ENCODE data around the gene SLCO4A1. TPM values are rescaled to one million over a fixed set of nuclear protein-coding genes. Genes with fewer than 3 reads are reported as not detected.

Gene SLCO4A1
- total RNA-seq, 1 donor from 2014 or later, result 59.2 TPM

DNA sequence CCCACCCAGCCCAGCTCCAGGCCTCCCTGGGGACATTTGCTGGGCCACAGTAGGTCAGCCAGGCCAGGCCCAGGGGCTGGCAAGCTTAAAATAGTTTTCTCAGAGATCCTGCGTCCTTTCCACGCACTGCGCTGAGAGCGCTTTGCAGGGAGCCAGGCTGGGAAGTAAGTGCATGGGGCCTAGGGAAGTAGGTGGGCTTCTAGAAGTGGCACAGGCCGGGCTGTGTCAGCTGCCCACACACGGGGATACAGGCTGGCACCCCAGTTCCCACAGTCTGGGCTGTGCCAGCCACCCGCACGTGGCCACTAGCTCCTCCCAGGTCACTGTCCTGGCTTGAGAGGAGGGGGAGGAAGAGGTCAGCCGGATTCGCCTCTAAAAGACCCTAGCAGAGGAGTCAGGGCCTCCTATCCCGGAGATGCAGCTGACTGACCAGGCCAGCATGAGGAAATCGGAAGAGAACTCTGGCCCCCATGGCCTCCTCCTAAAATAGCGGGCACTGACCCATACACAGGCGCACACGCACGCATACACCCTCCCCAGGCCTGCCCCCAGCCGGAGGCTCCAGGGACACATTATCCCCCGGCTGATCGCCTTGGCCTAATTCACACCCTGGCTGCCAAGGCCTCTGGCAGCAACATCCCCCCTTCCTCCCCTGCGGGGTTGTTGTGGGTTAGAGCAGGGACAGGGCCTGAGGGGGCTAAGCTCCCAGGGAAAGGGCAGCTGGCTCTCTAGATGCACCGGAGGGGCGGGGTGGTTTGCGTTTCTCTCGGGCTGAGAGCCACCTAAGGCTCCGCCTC, 5.4 kb downstream of the SLCO4A1 start:
- peaks cover 55% of the 10 kb centered on the region for H3K4me1 Mint-ChIP-seq (ENCODE audit: low read depth)
- H3K27me3 Mint-ChIP-seq (ENCODE audit: low read depth), result no peaks in the 10 kb centered on the region
- DNase-seq (ENCODE audit: low spot score), result no peak
- no peak overlapping the region for H3K27ac Mint-ChIP-seq
- H3K9me3 Mint-ChIP-seq, result no peaks in the 10 kb centered on the region
- H3K36me3 Mint-ChIP-seq (ENCODE audit: low read depth), result peaks cover 45% of the 10 kb centered on the region
- no peak overlapping the region for H3K4me3 Mint-ChIP-seq (ENCODE audit: low read depth)
- intact Hi-C loops (cut with micrococcal nuclease), result no loop called here

DNA sequence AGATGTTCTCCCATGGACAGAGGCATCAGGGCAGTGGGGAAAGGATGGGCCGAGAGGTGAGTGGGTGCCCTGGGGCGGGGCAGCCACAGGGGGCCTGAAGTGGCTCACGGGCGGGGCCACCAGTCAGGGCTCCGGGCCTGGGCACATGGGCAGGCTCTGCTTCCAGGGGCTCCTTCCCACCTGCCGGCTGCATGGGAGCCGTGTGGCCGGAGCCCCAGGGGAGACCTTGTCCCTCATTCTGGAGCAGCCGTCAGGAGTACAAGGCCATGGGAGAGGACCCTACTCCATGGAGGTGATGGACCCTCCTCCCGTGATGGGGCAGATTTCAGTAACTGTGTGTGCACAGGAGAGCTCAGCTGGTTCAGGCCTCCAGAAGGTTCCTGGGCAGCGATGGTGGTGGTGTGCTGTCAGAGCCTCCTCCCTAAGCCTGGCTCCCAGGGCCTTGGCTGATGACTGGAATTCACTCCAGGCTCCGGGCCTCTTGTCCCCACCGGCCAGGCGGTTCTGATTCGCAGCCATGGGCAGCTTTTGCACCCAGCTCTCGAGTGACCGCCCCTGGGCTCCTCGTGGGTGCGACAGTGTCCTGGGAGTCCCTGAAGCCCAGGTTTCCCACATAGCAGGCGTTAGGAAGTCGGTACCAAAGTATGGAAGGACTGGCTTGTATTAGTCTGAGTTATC, 6.2 kb downstream of the SLCO4A1 start:
- Mint-ChIP-seq H3K36me3 (ENCODE audit: low read depth) (peaks cover 47% of the 10 kb centered on the region), H3K9me3 (no peaks in the 10 kb centered on the region), H3K27me3 (ENCODE audit: low read depth) (no peaks in the 10 kb centered on the region), H3K4me3 (ENCODE audit: low read depth) (no peak overlapping the region), H3K27ac (no peak overlapping the region), H3K4me1 (ENCODE audit: low read depth) (peaks cover 55% of the 10 kb centered on the region)
- no peak for DNase-seq (ENCODE audit: low spot score)
- intact Hi-C loops (cut with micrococcal nuclease), result no loop called here

GRCh38 chr20:62649140-62649539, 6.8 kb downstream of the SLCO4A1 start:
- Mint-ChIP-seq H3K27me3 (ENCODE audit: low read depth) (no peaks in the 10 kb centered on the region), H3K9me3 (no peaks in the 10 kb centered on the region), H3K4me1 (ENCODE audit: low read depth) (peaks cover 53% of the 10 kb centered on the region), H3K27ac (no peak overlapping the region), H3K36me3 (ENCODE audit: low read depth) (peaks cover 48% of the 10 kb centered on the region), H3K4me3 (ENCODE audit: low read depth) (no peak overlapping the region)
- DNase-seq (ENCODE audit: low spot score), result no peak
- intact Hi-C loops (cut with micrococcal nuclease), result no loop called here

DNA sequence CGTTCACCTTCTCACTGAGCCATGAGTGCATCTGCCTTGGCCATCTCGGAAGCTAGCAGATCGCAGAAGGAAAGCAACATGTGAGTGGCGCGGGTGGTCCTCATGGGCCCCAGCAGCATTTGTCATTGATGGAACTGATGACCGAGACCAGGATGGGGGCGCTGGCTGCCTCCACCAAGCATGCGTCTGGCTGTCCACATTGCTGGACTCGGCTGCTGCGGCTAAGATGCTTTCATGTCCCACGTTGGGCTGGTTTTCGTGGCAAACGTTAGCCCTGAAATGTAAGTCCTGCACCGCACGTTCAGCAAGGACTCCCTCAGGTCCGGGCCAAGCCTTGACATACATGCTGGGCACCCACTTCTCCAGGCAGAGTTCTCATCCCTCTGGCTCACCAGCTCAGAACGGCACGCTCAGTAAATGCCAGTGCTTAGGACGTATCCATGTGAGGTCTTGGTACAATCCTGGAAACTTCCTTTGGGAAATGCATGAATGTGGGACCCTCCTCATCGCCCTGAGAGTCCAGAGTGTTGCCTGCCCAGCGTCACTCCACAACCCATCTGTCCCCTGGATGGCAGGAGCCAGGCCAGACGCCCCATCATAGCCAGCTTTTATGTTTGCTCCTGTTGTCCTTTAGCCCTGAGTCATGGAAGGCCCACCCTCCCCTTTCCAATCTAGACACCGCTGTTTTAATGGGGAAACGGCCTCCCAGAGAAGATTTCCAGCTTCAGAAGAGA, 8.4 kb downstream of the SLCO4A1 start:
- peak overlapping the region; percentile 48 for H3K4me3 Mint-ChIP-seq (ENCODE audit: low read depth)
- peaks cover 44% of the 10 kb centered on the region for H3K36me3 Mint-ChIP-seq (ENCODE audit: low read depth)
- H3K27me3 Mint-ChIP-seq (ENCODE audit: low read depth), result no peaks in the 10 kb centered on the region
- H3K4me1 Mint-ChIP-seq (ENCODE audit: low read depth), result peaks cover 46% of the 10 kb centered on the region
- peak overlapping the region; percentile 90 for H3K27ac Mint-ChIP-seq
- intact Hi-C loops (cut with micrococcal nuclease), result loop anchor here (1.0 to 5.0 kb wide), 3 partner anchors 8 to 90 kb away; partner anchors contain the start of gene SLCO4A1
- H3K9me3 Mint-ChIP-seq, result no peaks in the 10 kb centered on the region
- no peak for DNase-seq (ENCODE audit: low spot score)

DNA sequence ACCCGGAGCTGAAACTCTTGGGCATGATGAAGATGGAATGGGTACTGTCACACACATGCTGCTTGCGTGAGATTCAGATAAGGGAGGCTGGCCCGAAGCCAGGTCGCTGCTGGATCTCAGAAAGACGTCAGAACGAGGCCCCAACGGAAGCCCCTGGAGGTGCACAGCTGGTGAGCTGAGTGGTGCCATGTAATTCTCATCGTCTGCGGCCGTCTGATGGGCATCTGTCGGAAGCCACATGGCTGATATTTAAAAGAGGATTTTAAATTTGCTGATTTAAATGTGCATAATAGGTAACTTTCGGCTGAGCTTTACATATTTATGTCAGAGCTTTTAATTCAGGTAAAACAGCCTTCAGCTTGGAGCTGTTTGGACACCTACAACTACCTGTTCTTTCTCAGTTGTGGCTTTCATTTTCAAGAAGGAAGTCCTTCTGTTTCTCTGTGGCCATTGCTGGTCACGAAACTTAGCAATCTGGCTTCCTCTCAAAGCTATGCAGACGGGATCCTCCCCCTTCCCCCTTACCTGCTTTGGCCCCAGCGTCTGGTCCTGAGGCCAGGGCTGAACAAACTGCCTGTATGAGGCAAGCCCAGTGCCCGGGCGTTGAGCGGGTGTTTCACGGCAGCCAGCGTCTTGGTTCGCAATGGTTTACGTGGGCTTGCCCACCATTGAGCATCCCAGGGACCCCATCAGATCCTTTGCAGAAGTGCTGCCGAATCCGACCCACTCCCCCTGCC, 9.2 kb downstream of the SLCO4A1 start:
- no peaks in the 10 kb centered on the region for H3K9me3 Mint-ChIP-seq
- DNase-seq (ENCODE audit: low spot score), result peak; percentile 73
- H3K36me3 Mint-ChIP-seq (ENCODE audit: low read depth), result peaks cover 49% of the 10 kb centered on the region
- H3K27me3 Mint-ChIP-seq (ENCODE audit: low read depth), result no peaks in the 10 kb centered on the region
- H3K4me1 Mint-ChIP-seq (ENCODE audit: low read depth), result peaks cover 46% of the 10 kb centered on the region
- intact Hi-C loops (cut with micrococcal nuclease), result loop anchor here (1.0 to 5.0 kb wide), 4 partner anchors 9 to 349 kb away; partner anchors contain the start of genes ADRM1 and SLCO4A1
- H3K27ac Mint-ChIP-seq, result peak overlapping the region; percentile 90
- H3K4me3 Mint-ChIP-seq (ENCODE audit: low read depth), result peak overlapping the region; percentile 48

DNA sequence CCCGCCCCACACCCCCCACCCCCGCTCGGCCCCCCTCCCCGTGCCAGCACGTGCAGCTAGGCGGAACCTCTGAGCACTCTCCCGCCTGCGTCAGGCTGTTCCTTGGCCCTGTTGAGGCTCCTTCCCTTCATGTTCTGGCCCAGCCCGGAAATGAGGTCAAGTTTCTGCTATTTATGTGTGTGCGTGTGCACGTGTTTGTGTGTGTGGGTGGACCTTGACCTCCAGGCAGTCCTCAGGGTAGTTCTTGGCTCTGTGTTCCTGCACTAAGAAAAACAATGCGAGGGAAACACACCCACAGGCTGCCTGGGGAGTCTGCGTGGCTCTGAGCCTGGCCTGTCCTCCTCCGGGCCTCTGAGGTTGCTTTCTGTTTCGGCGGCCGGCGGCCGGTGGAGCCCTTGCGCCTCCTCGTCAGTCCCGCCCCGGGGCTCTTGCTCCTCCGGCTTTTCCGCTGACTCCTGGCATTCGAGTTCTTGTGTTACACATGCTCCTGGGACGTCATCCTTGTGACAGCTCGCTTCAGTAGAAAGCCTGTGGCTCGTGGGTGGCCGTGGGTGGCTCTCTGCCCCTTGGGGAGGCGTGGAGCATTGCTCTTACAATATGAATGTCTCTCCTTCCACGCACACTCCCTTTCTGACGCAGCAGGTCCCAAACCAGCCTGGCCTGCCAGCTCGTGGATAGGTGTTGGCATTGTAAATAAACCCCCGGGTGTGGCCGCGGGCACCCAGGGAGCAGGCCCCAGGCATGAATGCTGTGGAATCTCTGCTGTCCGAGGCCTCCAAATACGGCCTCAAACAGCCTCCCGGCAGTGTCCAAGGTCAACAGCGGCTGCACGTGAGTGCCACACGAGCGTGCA, 10.0 kb downstream of the SLCO4A1 start:
- Mint-ChIP-seq H3K4me1 (ENCODE audit: low read depth) (peaks cover 40% of the 10 kb centered on the region), H3K9me3 (no peaks in the 10 kb centered on the region), H3K4me3 (ENCODE audit: low read depth) (peak overlapping the region; percentile 72), H3K36me3 (ENCODE audit: low read depth) (peaks cover 48% of the 10 kb centered on the region), H3K27ac (peak overlapping the region; percentile 90), H3K27me3 (ENCODE audit: low read depth) (no peaks in the 10 kb centered on the region)
- intact Hi-C loops (cut with micrococcal nuclease), result loop anchor here (2.0 to 5.0 kb wide), 2 partner anchors 35 to 349 kb away; partner anchors contain the start of gene ADRM1
- peak; percentile 66 for DNase-seq (ENCODE audit: low spot score)

GRCh38 chr20:62652894-62653305, 10.6 kb downstream of the SLCO4A1 start:
- H3K4me3 Mint-ChIP-seq (ENCODE audit: low read depth), result no peak overlapping the region

DNA sequence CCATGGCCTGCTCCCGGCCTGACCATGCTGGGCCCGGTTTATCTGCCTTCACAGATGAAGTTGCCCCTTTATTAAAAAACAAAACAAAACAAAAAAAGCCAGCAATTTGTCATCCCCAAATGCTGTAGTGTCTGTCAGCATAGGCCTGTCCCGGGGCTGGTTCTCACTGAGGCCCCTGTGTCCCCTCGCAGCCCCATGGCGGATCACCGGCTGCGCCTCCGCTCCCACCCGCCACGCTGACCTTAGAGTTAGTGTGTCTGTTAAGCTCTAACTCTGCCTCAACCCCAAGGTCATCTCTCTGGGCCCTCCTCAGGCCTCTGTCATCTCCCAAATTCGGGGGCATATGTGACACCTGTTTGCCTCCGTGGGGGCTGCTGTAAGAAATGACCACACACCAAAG, 11.1 kb downstream of the SLCO4A1 start:
- no peak overlapping the region for H3K4me3 Mint-ChIP-seq (ENCODE audit: low read depth)
- DNase-seq (ENCODE audit: low spot score), result no peak
- intact Hi-C loops (cut with micrococcal nuclease), result loop anchor here (2.0 to 5.0 kb wide), 2 partner anchors 36 to 351 kb away; partner anchors contain the start of gene ADRM1
- H3K27ac Mint-ChIP-seq, result no peak overlapping the region
- H3K4me1 Mint-ChIP-seq (ENCODE audit: low read depth), result peaks cover 38% of the 10 kb centered on the region
- H3K27me3 Mint-ChIP-seq (ENCODE audit: low read depth), result no peaks in the 10 kb centered on the region
- no peaks in the 10 kb centered on the region for H3K9me3 Mint-ChIP-seq
- peaks cover 51% of the 10 kb centered on the region for H3K36me3 Mint-ChIP-seq (ENCODE audit: low read depth)

More at GRCh38 chr20:62652894-62653305, 10.6 kb downstream of the SLCO4A1 start:
- Mint-ChIP-seq H3K27ac (no peak overlapping the region), H3K4me1 (ENCODE audit: low read depth) (peaks cover 38% of the 10 kb centered on the region), H3K36me3 (ENCODE audit: low read depth) (peaks cover 51% of the 10 kb centered on the region), H3K9me3 (no peaks in the 10 kb centered on the region), H3K27me3 (ENCODE audit: low read depth) (no peaks in the 10 kb centered on the region)
- intact Hi-C loops (cut with micrococcal nuclease), result loop anchor here (2.0 to 5.0 kb wide), 2 partner anchors 36 to 350 kb away; partner anchors contain the start of gene ADRM1
- DNase-seq (ENCODE audit: low spot score), result no peak

- peaks cover 33% of the 10 kb centered on the region for H3K4me1 Mint-ChIP-seq (ENCODE audit: low read depth)
- no peak overlapping the region for H3K27ac Mint-ChIP-seq
- H3K27me3 Mint-ChIP-seq (ENCODE audit: low read depth), result no peaks in the 10 kb centered on the region
- H3K9me3 Mint-ChIP-seq, result no peaks in the 10 kb centered on the region
- no peak for DNase-seq (ENCODE audit: low spot score)
- no peak overlapping the region for H3K4me3 Mint-ChIP-seq (ENCODE audit: low read depth)
- H3K36me3 Mint-ChIP-seq (ENCODE audit: low read depth), result peaks cover 55% of the 10 kb centered on the region
- intact Hi-C loops (cut with micrococcal nuclease), result loop anchor here (2.0 to 5.0 kb wide), 2 partner anchors 37 to 351 kb away; partner anchors contain the start of gene ADRM1
These were observed 11.8 kb downstream of the SLCO4A1 start for GRCh38 chr20:62653951-62654685.

GRCh38 chr20:62655282-62656196, 13.2 kb downstream of the SLCO4A1 start:
- no peak for DNase-seq (ENCODE audit: low spot score)
- H3K4me3 Mint-ChIP-seq (ENCODE audit: low read depth), result no peak overlapping the region
- H3K27me3 Mint-ChIP-seq (ENCODE audit: low read depth), result no peaks in the 10 kb centered on the region
- intact Hi-C loops (cut with micrococcal nuclease), result no loop called here
- H3K36me3 Mint-ChIP-seq (ENCODE audit: low read depth), result peaks cover 51% of the 10 kb centered on the region
- no peaks in the 10 kb centered on the region for H3K9me3 Mint-ChIP-seq
- peaks cover 22% of the 10 kb centered on the region for H3K4me1 Mint-ChIP-seq (ENCODE audit: low read depth)
- H3K27ac Mint-ChIP-seq, result no peak overlapping the region
